ENCODE measurements around the gene ARID3B.

DNA sequence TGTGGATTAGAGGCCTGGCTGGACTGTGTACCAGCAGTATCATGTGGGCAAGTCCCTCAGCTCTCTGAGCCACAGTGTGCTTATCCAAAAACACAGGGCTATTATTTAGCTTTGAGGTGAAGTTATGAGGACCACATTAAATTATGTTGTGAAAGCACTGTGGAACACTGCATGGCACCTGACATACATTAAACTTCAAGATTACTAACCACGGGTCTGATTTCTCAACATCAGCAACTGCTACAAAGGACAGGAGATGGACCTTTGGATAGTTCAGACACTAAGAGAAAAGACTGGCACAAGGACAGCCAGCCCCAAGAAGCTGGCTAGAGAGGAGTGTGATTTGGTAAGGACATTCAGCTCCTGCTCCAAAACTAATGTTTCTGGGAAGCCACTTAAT lies 96.0 kb downstream of the ARID3B start:
- TF ChIP-seq, protein P1, sequence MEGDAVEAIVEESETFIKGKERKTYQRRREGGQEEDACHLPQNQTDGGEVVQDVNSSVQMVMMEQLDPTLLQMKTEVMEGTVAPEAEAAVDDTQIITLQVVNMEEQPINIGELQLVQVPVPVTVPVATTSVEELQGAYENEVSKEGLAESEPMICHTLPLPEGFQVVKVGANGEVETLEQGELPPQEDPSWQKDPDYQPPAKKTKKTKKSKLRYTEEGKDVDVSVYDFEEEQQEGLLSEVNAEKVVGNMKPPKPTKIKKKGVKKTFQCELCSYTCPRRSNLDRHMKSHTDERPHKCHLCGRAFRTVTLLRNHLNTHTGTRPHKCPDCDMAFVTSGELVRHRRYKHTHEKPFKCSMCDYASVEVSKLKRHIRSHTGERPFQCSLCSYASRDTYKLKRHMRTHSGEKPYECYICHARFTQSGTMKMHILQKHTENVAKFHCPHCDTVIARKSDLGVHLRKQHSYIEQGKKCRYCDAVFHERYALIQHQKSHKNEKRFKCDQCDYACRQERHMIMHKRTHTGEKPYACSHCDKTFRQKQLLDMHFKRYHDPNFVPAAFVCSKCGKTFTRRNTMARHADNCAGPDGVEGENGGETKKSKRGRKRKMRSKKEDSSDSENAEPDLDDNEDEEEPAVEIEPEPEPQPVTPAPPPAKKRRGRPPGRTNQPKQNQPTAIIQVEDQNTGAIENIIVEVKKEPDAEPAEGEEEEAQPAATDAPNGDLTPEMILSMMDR (IDR thresholded peaks at IDR 0.05 in 2 of 3, conservative IDR thresholded peaks at IDR 0.05 in 1 of 3; ENCODE audit: borderline replicate concordance in 1 of 3, insufficient read depth in 1 of 3, low read depth in 2 of 3, low read length in 2 of 3) = no peak
- TF ChIP-seq, protein P2, sequence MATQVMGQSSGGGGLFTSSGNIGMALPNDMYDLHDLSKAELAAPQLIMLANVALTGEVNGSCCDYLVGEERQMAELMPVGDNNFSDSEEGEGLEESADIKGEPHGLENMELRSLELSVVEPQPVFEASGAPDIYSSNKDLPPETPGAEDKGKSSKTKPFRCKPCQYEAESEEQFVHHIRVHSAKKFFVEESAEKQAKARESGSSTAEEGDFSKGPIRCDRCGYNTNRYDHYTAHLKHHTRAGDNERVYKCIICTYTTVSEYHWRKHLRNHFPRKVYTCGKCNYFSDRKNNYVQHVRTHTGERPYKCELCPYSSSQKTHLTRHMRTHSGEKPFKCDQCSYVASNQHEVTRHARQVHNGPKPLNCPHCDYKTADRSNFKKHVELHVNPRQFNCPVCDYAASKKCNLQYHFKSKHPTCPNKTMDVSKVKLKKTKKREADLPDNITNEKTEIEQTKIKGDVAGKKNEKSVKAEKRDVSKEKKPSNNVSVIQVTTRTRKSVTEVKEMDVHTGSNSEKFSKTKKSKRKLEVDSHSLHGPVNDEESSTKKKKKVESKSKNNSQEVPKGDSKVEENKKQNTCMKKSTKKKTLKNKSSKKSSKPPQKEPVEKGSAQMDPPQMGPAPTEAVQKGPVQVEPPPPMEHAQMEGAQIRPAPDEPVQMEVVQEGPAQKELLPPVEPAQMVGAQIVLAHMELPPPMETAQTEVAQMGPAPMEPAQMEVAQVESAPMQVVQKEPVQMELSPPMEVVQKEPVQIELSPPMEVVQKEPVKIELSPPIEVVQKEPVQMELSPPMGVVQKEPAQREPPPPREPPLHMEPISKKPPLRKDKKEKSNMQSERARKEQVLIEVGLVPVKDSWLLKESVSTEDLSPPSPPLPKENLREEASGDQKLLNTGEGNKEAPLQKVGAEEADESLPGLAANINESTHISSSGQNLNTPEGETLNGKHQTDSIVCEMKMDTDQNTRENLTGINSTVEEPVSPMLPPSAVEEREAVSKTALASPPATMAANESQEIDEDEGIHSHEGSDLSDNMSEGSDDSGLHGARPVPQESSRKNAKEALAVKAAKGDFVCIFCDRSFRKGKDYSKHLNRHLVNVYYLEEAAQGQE (IDR thresholded peaks at IDR 0.05; ENCODE audit: low read depth) = no peak
- TF ChIP-seq, protein P3, sequence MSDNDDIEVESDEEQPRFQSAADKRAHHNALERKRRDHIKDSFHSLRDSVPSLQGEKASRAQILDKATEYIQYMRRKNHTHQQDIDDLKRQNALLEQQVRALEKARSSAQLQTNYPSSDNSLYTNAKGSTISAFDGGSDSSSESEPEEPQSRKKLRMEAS (IDR thresholded peaks at IDR 0.05) = no peak
- TF ChIP-seq POLR2A (IDR thresholded peaks at IDR 0.05; ENCODE audit: borderline replicate concordance, extremely low read depth, insufficient read depth, insufficient read length) (no peak), YY1 (IDR thresholded peaks at IDR 0.05; ENCODE audit: extremely low read depth, insufficient replicate concordance, low read depth, low read length) (no peak), ZNF274 (IDR thresholded peaks at IDR 0.05; ENCODE audit: low read depth, low read length) (no peak), JUND (IDR thresholded peaks at IDR 0.05) (no peak), CBX3 (IDR thresholded peaks at IDR 0.05; ENCODE audit: low read depth) (no peak)
